Endothelial cell of umbilical vein (primary cell): ENCODE data around the gene HCN2. TPM values are rescaled to one million over a fixed set of nuclear protein-coding genes. Genes with fewer than 3 reads are reported as not detected.

Experiments
- BruUV-seq: library from RNA; stranded (reverse); fragments of 400-500 nt; replicated peaks from 2 replicates; lab custom pipeline; 2021; lab: Mats Ljungman, UMichigan
- CTCF ChIA-PET: fragments of 300-600, 350-600 bp; sonication (Branson Sonifier 250); formaldehyde crosslinking; loops from one replicate; lab custom pipeline; 2021; ENCODE audit warnings: antibody characterized with exemption, inconsistent platforms; lab: Charles Lee
- POLR2A ChIA-PET: fragments of 300-600, 350-600 bp; sonication (Branson Sonifier 250); formaldehyde crosslinking; loops from one replicate; lab custom pipeline; 2021; ENCODE audit warnings: antibody characterized with exemption, inconsistent platforms; lab: Charles Lee
- DNase-seq: peaks from one replicate; pipeline ENCODE4 v3.0.0-alpha.2; 2011; ENCODE audit warnings: low read depth, low spot score
- FAIRE-seq: peaks from 2 replicates; lab custom pipeline; 2011; peaks lifted over from hg19 to GRCh38; lab: Jason Lieb, UNC
- H2AFZ ChIP-seq: 2 replicates; pipeline ENCODE4 v1.6.0; 2012; ENCODE audit warnings: low read depth, low read length, control low read depth, inconsistent platforms
- H3K27ac ChIP-seq: 2 replicates; pipeline ENCODE4 v1.5.1; 2011; ENCODE audit warnings: low read depth, mild to moderate bottlenecking, control low read depth, low read length, moderate library complexity; ENCODE audit not compliant: insufficient read depth
- H3K27me3 ChIP-seq, 2 experiments: 2 replicates each; pipeline versions ENCODE4 v1.6.0 to v1.6.1; 2011; ENCODE audit warnings: low read length in 2 of 2, mixed read lengths in 1 of 2; ENCODE audit not compliant: control insufficient read depth in 2 of 2, insufficient read depth in 2 of 2
- H3K36me3 ChIP-seq, 2 experiments: 2 replicates in 1 of 2; 3 replicates in 1 of 2; pipeline ENCODE4 v1.5.1; 2011; ENCODE audit warnings: low read length in 2 of 2, mild to moderate bottlenecking in 1 of 2, moderate library complexity in 1 of 2; ENCODE audit not compliant: control insufficient read depth in 2 of 2, insufficient read depth in 2 of 2; ENCODE audit errors: extremely low read depth in 1 of 2
- H3K4me1 ChIP-seq: 3 replicates; pipeline ENCODE4 v1.5.1; 2011; ENCODE audit warnings: mild to moderate bottlenecking, low read length; ENCODE audit not compliant: control insufficient read depth, insufficient read depth; ENCODE audit errors: extremely low read depth
- H3K4me2 ChIP-seq: 2 replicates; pipeline ENCODE4 v1.6.1; 2011; ENCODE audit warnings: low read length, control low read depth, mixed read lengths; ENCODE audit not compliant: insufficient read depth
- H3K4me3 ChIP-seq, 3 experiments: fragments of 200-600 bp in 1 of 3; sonication (generic), shearing (Covaris generic) in 1 of 3; replicated peaks in 1 of 3; 2 replicates each; pipeline ENCODE4 v1.5.1; 2011 to 2016; ENCODE audit warnings: control low read depth in 3 of 3, low read length in 3 of 3, mild to moderate bottlenecking in 2 of 3, inconsistent platforms in 1 of 3, low read depth in 1 of 3, moderate library complexity in 1 of 3; ENCODE audit not compliant: insufficient read depth in 1 of 3
- H3K79me2 ChIP-seq: 2 replicates; pipeline ENCODE4 v1.6.0; 2012; ENCODE audit warnings: low read length, inconsistent platforms; ENCODE audit not compliant: control insufficient read depth, insufficient read depth
- H3K9ac ChIP-seq: replicated peaks from 2 replicates; pipeline ENCODE3; 2011; ENCODE audit warnings: low read length, control low read depth; ENCODE audit not compliant: insufficient read depth; ENCODE audit errors: extremely low read depth
- H3K9me1 ChIP-seq: replicated peaks from 3 replicates; pipeline ENCODE4 v1.6.0; 2011; ENCODE audit warnings: mild to moderate bottlenecking, low read length; ENCODE audit not compliant: control insufficient read depth, insufficient read depth; ENCODE audit errors: extremely low read depth
- H3K9me3 ChIP-seq: replicated peaks from 2 replicates; pipeline ENCODE4 v1.5.1; 2012; ENCODE audit warnings: low read length, inconsistent platforms; ENCODE audit not compliant: control insufficient read depth, insufficient read depth
- H4K20me1 ChIP-seq: replicated peaks from 2 replicates; pipeline ENCODE3; 2011; ENCODE audit warnings: mild to moderate bottlenecking, low read length; ENCODE audit not compliant: control insufficient read depth, insufficient read depth; ENCODE audit errors: extremely low read depth
- EZH2 ChIP-seq: IDR thresholded peaks from 2 replicates; pipeline ENCODE4 v1.6.1; 2012; ENCODE audit warnings: borderline replicate concordance, low read depth, mild to moderate bottlenecking, moderate library complexity, low read length, inconsistent platforms; ENCODE audit not compliant: severe bottlenecking
- FOS ChIP-seq: IDR thresholded peaks from 2 replicates; pipeline ENCODE4 v1.6.1; 2011; ENCODE audit warnings: mild to moderate bottlenecking, low read length, moderate library complexity, borderline replicate concordance; ENCODE audit not compliant: insufficient read depth
- GATA2 ChIP-seq: IDR thresholded peaks from 2 replicates; pipeline ENCODE4 v1.7.0; 2011; ENCODE audit warnings: low read depth, mild to moderate bottlenecking, moderate library complexity, mixed read lengths, low read length; ENCODE audit not compliant: insufficient read length, insufficient read depth
- JUN ChIP-seq: IDR thresholded peaks from 2 replicates; pipeline ENCODE4 v1.6.1; 2011; ENCODE audit warnings: borderline replicate concordance, low read depth; ENCODE audit not compliant: insufficient read length, insufficient read depth
- MYC ChIP-seq: IDR thresholded peaks from one replicate; pipeline ENCODE4 v1.6.1; 2011; ENCODE audit warnings: mild to moderate bottlenecking, low read depth, low read length
- POLR2A ChIP-seq: IDR thresholded peaks from 2 replicates; pipeline ENCODE4 v1.6.1; 2012; ENCODE audit warnings: low read depth, mild to moderate bottlenecking, control low read depth, low read length
- POLR2AphosphoS5 ChIP-seq: IDR thresholded peaks from 2 replicates; pipeline ENCODE4 v1.6.1; 2012; ENCODE audit warnings: low read depth, mild to moderate bottlenecking, control low read depth, low read length, moderate library complexity; ENCODE audit not compliant: insufficient read depth
- dilution Hi-C: fragments of 300-500 bp; cut with MboI; formaldehyde crosslinking; loops from one replicate; pipeline ENCODE4 v1.15.0; 2019; ENCODE audit warnings: low sequenced_read_pairs; ENCODE audit not compliant: extremely low pct_ligation_motif_present
- intact Hi-C: fragments of 100-400 bp; cut with micrococcal nuclease; formaldehyde crosslinking; loops from one replicate; pipeline ENCODE4 v1.10.0; 2022
- polyA plus RNA-seq, 4 experiments: library from polyadenylated mRNA; depleted of rRNA in 3 of 4; stranded (reverse) in 3 of 4; unstranded in 1 of 4; fragments of >200 nt; gene quantifications; 2 replicates each; pipeline versions ENCODE4 v1.2.1 to v1.2.3, GENCODE V29; 2011 to 2012; ENCODE audit warnings: missing spikeins in 1 of 4
- total RNA-seq: library from RNA; stranded (reverse); gene quantifications from 2 replicates; pipeline ENCODE4 v1.2.3, GENCODE V29; 2021
- TF ChIP-seq, protein P1 (sequence below), 2 donors: IDR thresholded peaks; 1 replicate in 1 of 2; 2 replicates in 1 of 2; pipeline ENCODE4 v1.5.1; 2011; ENCODE audit warnings: low read length in 2 of 2, mild to moderate bottlenecking in 2 of 2, moderate library complexity in 2 of 2, control low read depth in 1 of 2, inconsistent platforms in 1 of 2, low read depth in 1 of 2; ENCODE audit not compliant: insufficient read depth in 1 of 2; ENCODE audit errors: extremely low read depth in 1 of 2
- TF ChIP-seq, protein P2 (sequence below): IDR thresholded peaks from 2 replicates; pipeline ENCODE4 v1.6.1; 2011; ENCODE audit not compliant: insufficient read depth, insufficient read length

HCN2 gene
- total and polyA plus RNA-seq, 2 donors (not counting 3 experiments of a cell fraction or from before 2014, with no cell fraction given) = 0.18 to 0.53 TPM

DNA sequence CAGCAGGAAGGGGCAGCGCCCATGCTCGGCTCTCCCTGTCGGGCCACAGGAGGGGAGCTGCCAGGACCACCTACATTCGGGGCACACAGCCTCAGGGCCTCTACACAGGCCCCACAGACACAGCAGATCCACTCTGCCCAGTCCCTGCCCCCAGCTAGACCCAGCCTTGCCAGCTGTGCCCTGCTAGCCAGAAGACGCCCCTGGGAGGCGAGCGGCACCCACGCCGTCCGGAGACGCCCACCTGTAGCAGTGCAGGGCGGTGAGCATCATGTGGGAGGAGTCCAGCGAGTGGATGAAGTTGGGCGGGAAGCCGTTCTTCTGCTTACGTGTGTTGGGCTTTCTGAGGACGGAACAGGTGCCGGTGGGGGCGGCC, 28.6 kb downstream of the HCN2 start:
- H3K9me1 ChIP-seq = no peaks in the 10 kb centered on the region
- no peak overlapping the region for H3K27ac ChIP-seq
- H3K4me1 ChIP-seq = no peaks in the 10 kb centered on the region
- H2AFZ ChIP-seq = no peak overlapping the region
- H3K36me3 ChIP-seq = peaks cover 3 to 24% of the 10 kb centered on the region in 2 experiments
- CTCF ChIA-PET = no interaction called here
- TF ChIP-seq, protein P1, sequence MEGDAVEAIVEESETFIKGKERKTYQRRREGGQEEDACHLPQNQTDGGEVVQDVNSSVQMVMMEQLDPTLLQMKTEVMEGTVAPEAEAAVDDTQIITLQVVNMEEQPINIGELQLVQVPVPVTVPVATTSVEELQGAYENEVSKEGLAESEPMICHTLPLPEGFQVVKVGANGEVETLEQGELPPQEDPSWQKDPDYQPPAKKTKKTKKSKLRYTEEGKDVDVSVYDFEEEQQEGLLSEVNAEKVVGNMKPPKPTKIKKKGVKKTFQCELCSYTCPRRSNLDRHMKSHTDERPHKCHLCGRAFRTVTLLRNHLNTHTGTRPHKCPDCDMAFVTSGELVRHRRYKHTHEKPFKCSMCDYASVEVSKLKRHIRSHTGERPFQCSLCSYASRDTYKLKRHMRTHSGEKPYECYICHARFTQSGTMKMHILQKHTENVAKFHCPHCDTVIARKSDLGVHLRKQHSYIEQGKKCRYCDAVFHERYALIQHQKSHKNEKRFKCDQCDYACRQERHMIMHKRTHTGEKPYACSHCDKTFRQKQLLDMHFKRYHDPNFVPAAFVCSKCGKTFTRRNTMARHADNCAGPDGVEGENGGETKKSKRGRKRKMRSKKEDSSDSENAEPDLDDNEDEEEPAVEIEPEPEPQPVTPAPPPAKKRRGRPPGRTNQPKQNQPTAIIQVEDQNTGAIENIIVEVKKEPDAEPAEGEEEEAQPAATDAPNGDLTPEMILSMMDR (IDR thresholded peaks at IDR 0.05; ENCODE audit: extremely low read depth in 1 of 2, insufficient read depth in 1 of 2, low read depth in 1 of 2, low read length in 2 of 2) = no peak
- no peak for TF ChIP-seq GATA2
- TF ChIP-seq POLR2AphosphoS5 = no peak
- no peak for TF ChIP-seq EZH2
- TF ChIP-seq, protein P2, sequence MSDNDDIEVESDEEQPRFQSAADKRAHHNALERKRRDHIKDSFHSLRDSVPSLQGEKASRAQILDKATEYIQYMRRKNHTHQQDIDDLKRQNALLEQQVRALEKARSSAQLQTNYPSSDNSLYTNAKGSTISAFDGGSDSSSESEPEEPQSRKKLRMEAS = no peak
- TF ChIP-seq FOS = no peak
- no peak for TF ChIP-seq JUN
- no peak for TF ChIP-seq POLR2A
- TF ChIP-seq MYC = no peak
- dilution Hi-C loops (no loop called here), intact Hi-C loops (no loop called here)
- BruUV-seq = no TSS peak
- no peak overlapping the region for H3K4me3 ChIP-seq
- H3K4me2 ChIP-seq = no peak overlapping the region
- H3K9ac ChIP-seq = no peak overlapping the region
- H3K27me3 ChIP-seq = no peaks in the 10 kb centered on the region
- no peaks in the 10 kb centered on the region for H3K79me2 ChIP-seq
- FAIRE-seq = no peak
- POLR2A ChIA-PET = no interaction called here
- no peaks in the 10 kb centered on the region for H4K20me1 ChIP-seq
- H3K9me3 ChIP-seq = no peaks in the 10 kb centered on the region
- no peak for DNase-seq
